ENCODE measurements around the gene RCBTB1. TPM values are rescaled to one million over a fixed set of nuclear protein-coding genes. Genes with fewer than 3 reads are reported as not detected.
A peak's percentile ranks its signal among the peaks of the same experiment; 100 is the strongest.

The RCBTB1 gene
- total and polyA plus RNA-seq, 10 of the 15 experiments (the other 5 are each of a cell fraction or from before 2014, with no cell fraction given): 5.1 to 13.5 (median 11.2) TPM

- no peak for TF ChIP-seq ZNF592 (IDR thresholded peaks at IDR 0.05)
- TF ChIP-seq ATF7 (IDR thresholded peaks at IDR 0.05; ENCODE audit: low read depth): no peak
Measured at GRCh38 chr13:49579501-49579900, 5.9 kb downstream of the RCBTB1 start (continued).

- H3K4me1 ChIP-seq (ENCODE audit: control insufficient read depth, insufficient read depth, low read length): peaks cover 21% of the 10 kb centered on the region
- SMC1A ChIA-PET (ENCODE audit: uncharacterized antibody, unreplicated experiment): interaction anchor here (1.5 to 1.8 kb wide), 3 partner anchors 13 to 112 kb away, joined by 4 to 5 read pairs (median 4); partner anchors contain the start of gene RCBTB1
- DNase-seq (ENCODE audit: low read depth, low spot score) (peak; percentile 23), ATAC-seq (peak; percentile 90), FAIRE-seq (no peak)
- POLR2A ChIA-PET: interaction anchor here (1.4 kb wide), 1 partner anchor 31 kb away, joined by 3 read pairs; no protein-coding TSS in a partner anchor
- H3K4me3 ChIP-seq: no peak overlapping the region
- no peaks in the 10 kb centered on the region for H3K9me3 ChIP-seq (replicated peaks; ENCODE audit: control insufficient read depth, insufficient read depth, low read length)
- H4K20me1 ChIP-seq (ENCODE audit: control insufficient read depth, insufficient read depth): no peaks in the 10 kb centered on the region
- H3K79me2 ChIP-seq (ENCODE audit: control insufficient read depth, insufficient read depth, low read length): no peaks in the 10 kb centered on the region
- no peak overlapping the region; the same call in 1 of the 2 replicates for H3K4me2 ChIP-seq (ENCODE audit: control insufficient read depth, insufficient read depth)
- H2AFZ ChIP-seq (ENCODE audit: control insufficient read depth, low read depth, low read length): no peak overlapping the region
- BruUV-seq (replicated peaks): no TSS peak
- in situ Hi-C loops (cut with MboI) (no loop called here), intact Hi-C loops (cut with micrococcal nuclease; ENCODE audit: unreplicated experiment) (no loop called here)
- CTCF ChIA-PET: interaction anchor here (1.5 kb wide), 1 partner anchor 77 kb away, joined by 4 read pairs; no protein-coding TSS in a partner anchor
- H3K36me3 ChIP-seq (ENCODE audit: control insufficient read depth in 2 of 2, insufficient read depth in 2 of 2, low read length in 1 of 2): no peaks in the 10 kb centered on the region; a peak in 1 of 4 replicates
- RAD21 ChIA-PET (ENCODE audit: unreplicated experiment): no interaction called here
- no peak overlapping the region for H3K27ac ChIP-seq (ENCODE audit: control insufficient read depth, insufficient read depth)
- no peak overlapping the region for H3K9ac ChIP-seq (ENCODE audit: control insufficient read depth, insufficient read depth, low read length)
- H3K27me3 ChIP-seq (replicated peaks in 1 of 2; ENCODE audit: control insufficient read depth in 2 of 2, insufficient read depth in 2 of 2, low read length in 1 of 2): no peaks in the 10 kb centered on the region
- WGBS (ENCODE audit: insufficient coverage, insufficient replicate concordance, low lambda C conversion rate, missing lambda C conversion rate): 16% methylated on average over 7 of the region's 8 CpGs
- TF ChIP-seq MLLT1 (IDR thresholded peaks at IDR 0.05) (peak; percentile 73), ATF7 (IDR thresholded peaks at IDR 0.05; ENCODE audit: low read depth) (peak; percentile 68; the same call in 1 of the 2 replicates), NBN (IDR thresholded peaks at IDR 0.05) (no peak), KLF5 (IDR thresholded peaks at IDR 0.05; ENCODE audit: partially characterized antibody) (no peak), MAX (IDR thresholded peaks at IDR 0.05; ENCODE audit: low read depth, low read length) (no peak), POU2F2 (IDR thresholded peaks at IDR 0.05; ENCODE audit: borderline replicate concordance, low read depth, low read length) (peak; percentile 66; the same call in 1 of the 3 replicates), ASH2L (IDR thresholded peaks at IDR 0.05; ENCODE audit: borderline replicate concordance, low read depth) (no peak), ZNF217 (IDR thresholded peaks at IDR 0.05) (peak; percentile 96), TCF12 (IDR thresholded peaks at IDR 0.05; ENCODE audit: low read depth, low read length) (peak; percentile 80; the same call in 1 of the 2 replicates), TAF1 (IDR thresholded peaks at IDR 0.05; ENCODE audit: borderline replicate concordance, low read depth, low read length) (no peak), RELB (IDR thresholded peaks at IDR 0.05; ENCODE audit: low read depth) (peak; percentile 23; the same call in 1 of the 2 replicates), IKZF2 (IDR thresholded peaks at IDR 0.05) (peak; percentile 91 to 94), ZSCAN29 (IDR thresholded peaks at IDR 0.05) (no peak)
Measured at GRCh38 chr13:49571299-49572240, 13.8 kb downstream of the RCBTB1 start.

All from GM12878 (cell line).